ENCODE measurements around the gene TMEM234. TPM values are rescaled to one million over a fixed set of nuclear protein-coding genes. Genes with fewer than 3 reads are reported as not detected.

The TMEM234 gene
- total and polyA plus RNA-seq, 8 donors = 19.3 to 24.8 (median 21.6) TPM

DNA sequence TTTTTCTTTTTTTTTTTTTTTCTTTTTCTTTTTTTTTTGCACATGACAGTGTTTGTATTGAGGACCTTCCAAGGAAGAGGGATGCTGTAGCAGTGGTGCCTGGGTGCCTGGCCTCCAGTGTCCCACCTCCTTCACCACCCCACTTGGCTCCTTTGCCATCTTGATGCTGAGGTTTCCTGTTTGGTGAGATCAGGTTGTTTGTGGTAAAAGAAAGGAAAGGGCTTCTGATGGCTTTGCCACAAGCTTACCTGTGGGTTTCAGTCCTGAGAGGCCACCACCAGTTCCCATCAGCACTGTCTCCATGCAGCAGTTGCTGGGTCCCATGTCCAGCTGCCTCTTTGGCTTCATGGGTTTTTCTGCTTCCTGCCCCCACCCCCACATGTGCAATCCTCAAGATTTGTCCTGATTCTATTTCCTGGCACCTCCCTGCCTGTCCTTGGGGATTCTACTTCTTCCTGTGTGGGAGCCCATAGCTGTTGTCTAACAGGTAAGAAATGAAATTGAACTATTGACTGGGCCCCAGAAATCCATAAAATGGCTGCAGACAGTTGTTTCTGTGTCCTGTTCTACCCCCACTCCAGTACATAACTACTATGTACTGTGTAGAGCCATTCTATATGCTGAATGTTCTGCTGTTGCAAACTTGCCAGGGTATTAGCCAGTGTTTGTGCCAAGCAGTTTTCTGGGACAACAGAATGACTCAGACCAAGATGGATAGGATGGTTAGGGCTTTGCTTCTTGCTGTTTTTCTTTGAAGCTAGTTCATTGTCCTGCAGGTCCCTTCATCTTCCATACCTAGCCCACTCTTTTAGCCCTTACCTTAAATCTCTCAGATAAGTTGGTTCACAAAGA, 26.0 kb downstream of the TMEM234 start:
- TF ChIP-seq, protein P1, sequence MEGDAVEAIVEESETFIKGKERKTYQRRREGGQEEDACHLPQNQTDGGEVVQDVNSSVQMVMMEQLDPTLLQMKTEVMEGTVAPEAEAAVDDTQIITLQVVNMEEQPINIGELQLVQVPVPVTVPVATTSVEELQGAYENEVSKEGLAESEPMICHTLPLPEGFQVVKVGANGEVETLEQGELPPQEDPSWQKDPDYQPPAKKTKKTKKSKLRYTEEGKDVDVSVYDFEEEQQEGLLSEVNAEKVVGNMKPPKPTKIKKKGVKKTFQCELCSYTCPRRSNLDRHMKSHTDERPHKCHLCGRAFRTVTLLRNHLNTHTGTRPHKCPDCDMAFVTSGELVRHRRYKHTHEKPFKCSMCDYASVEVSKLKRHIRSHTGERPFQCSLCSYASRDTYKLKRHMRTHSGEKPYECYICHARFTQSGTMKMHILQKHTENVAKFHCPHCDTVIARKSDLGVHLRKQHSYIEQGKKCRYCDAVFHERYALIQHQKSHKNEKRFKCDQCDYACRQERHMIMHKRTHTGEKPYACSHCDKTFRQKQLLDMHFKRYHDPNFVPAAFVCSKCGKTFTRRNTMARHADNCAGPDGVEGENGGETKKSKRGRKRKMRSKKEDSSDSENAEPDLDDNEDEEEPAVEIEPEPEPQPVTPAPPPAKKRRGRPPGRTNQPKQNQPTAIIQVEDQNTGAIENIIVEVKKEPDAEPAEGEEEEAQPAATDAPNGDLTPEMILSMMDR (IDR thresholded peaks at IDR 0.05) = no peak
- intact Hi-C loops (cut with DNase I) = no loop called here
- Histone ChIP-seq H3K27ac (no peak overlapping the region), H3K9me3 (no peaks in the 10 kb centered on the region), H3K4me1 (peaks cover 7 to 16% of the 10 kb centered on the region in 2 donors), H3K36me3 (peaks cover 4 to 77% of the 10 kb centered on the region in 2 donors), H3K4me3 (no peak overlapping the region), H3K27me3 (no peaks in the 10 kb centered on the region)
- ATAC-seq (no peak), DNase-seq (no peak)

DNA sequence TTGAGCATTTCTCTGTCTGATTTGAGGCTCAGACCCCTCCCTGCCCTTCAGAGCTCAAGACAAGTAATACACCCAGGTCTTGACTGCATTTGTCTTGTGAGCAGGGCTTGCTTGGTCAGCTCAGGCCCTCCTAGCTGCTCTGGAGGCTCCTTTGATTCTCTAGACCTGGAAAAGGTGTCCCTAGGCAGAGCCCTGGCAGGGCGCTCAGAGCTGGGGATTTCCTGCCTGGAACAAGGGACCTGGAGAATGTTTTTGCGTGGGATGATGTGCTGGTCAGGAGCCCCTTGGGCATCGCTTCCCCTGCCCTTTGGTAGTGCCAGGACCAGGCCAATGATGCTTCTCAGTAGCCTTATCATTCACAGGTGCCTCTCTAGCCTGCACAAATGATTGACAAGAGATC, 26.6 kb downstream of the TMEM234 start:
- Histone ChIP-seq H3K9me3 (no peaks in the 10 kb centered on the region), H3K4me3 (no peak overlapping the region), H3K36me3 (peaks cover 4 to 84% of the 10 kb centered on the region in 2 donors), H3K4me1 (peaks cover 4 to 12% of the 10 kb centered on the region in 2 donors), H3K27ac (no peak overlapping the region), H3K27me3 (no peaks in the 10 kb centered on the region)
- intact Hi-C loops (cut with DNase I) = no loop called here
- TF ChIP-seq, protein P1 (IDR thresholded peaks at IDR 0.05) = no peak
- DNase-seq = no peak
- no peak for ATAC-seq

DNA sequence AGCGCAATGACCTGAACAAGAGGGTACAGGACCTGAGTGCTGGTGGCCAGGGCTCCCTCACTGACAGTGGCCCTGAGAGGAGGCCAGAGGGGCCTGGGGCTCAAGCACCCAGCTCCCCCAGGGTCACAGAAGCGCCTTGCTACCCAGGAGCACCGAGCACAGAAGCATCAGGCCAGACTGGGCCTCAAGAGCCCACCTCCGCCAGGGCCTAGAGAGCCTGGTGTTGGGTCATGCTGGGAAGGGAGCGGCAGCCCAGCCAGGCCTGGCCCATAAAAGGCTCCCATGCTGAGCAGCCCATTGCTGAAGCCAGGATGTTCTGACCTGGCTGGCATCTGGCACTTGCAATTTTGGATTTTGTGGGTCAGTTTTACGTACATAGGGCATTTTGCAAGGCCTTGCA, 27.2 kb downstream of the TMEM234 start:
- Histone ChIP-seq H3K4me1 (peaks cover 4 to 6% of the 10 kb centered on the region in 2 donors), H3K27ac (no peak overlapping the region), H3K4me3 (no peak overlapping the region), H3K27me3 (no peaks in the 10 kb centered on the region), H3K9me3 (no peaks in the 10 kb centered on the region), H3K36me3 (peaks cover 4 to 89% of the 10 kb centered on the region in 2 donors)
- no peak for DNase-seq
- TF ChIP-seq, protein P1 (IDR thresholded peaks at IDR 0.05) = no peak
- no peak for ATAC-seq
- intact Hi-C loops (cut with DNase I) = no loop called here

DNA sequence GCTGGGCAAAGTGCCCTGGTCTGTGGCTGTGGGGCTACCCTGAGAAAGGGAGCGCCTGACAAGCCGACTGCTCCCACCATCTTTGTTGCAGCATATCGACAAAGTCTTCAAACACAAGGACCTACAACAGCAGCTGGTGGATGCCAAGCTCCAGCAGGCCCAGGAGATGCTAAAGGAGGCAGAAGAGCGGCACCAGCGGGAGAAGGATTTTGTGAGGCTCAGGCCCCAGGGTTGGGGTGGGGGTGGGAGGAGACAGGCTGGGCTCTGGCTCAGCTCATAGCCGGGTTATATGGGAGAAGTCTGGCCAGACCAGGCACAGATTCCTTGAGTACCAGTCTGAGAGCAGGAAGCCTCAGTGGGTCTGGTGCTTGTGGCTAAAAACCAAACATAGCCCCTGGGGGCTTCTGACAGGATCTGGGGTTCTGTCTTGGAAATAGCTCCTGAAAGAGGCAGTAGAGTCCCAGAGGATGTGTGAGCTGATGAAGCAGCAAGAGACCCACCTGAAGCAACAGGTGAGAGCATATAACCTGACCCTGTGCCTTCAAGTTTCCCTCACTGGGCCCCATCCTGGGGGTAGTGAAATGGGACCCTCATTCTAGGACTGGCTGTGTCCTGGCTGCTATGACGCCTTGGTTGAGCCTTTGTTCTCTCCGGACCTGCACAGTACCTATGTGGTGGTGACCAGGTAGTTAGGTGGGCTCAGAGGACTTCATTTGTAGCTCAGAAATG, 29.8 kb downstream of the TMEM234 start:
- Histone ChIP-seq H3K27me3 (no peaks in the 10 kb centered on the region), H3K4me1 (no peaks in the 10 kb centered on the region), H3K9me3 (no peaks in the 10 kb centered on the region), H3K27ac (no peak overlapping the region), H3K36me3 (peaks cover 13 to 100% of the 10 kb centered on the region in 2 donors), H3K4me3 (no peak overlapping the region)
- ATAC-seq (no peak), DNase-seq (no peak)
- intact Hi-C loops (cut with DNase I) = no loop called here
- TF ChIP-seq, protein P1 (IDR thresholded peaks at IDR 0.05) = no peak

DNA sequence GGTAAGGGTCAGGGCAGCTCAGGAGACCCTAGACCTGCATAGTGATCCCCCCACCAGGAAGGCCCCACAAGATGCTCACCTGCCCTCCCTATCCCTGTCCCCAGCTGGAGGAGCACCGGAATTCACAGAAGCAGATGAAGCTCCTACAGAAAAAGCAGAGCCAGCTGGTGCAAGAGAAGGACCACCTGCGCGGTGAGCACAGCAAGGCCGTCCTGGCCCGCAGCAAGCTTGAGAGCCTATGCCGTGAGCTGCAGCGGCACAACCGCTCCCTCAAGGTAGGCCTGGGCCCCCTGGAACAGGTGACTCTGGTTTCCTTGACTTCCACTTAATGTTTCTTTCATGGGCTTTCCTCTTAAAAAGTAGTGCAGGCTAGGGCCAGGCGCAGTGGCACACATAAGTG, 34.3 kb downstream of the TMEM234 start:
- intact Hi-C loops (cut with DNase I) = no loop called here
- TF ChIP-seq, protein P1 (IDR thresholded peaks at IDR 0.05) = no peak
- no peak overlapping the region for H3K4me3 ChIP-seq
- peaks cover 9 to 97% of the 10 kb centered on the region in 2 donors for H3K36me3 ChIP-seq
- DNase-seq = no peak
- peaks cover 0 to 22% of the 10 kb centered on the region in 2 donors for H3K4me1 ChIP-seq
- ATAC-seq = no peak
- no peaks in the 10 kb centered on the region for H3K27me3 ChIP-seq
- H3K9me3 ChIP-seq = no peaks in the 10 kb centered on the region
- H3K27ac ChIP-seq = no peak overlapping the region
